ENCODE measurements around the gene CYP2B6.
"Not testable (repeated sequence)": the region's sequence is repeated elsewhere in the genome, so short reads cannot be mapped to it uniquely, and the experiment has no call there.

CYP2B6 gene

GRCh38 chr19:41029524-41030432 is 38.7 kb downstream of the CYP2B6 start:
- H3K9ac ChIP-seq (ENCODE audit: low read depth, low read length, poor library complexity, severe bottlenecking): no peak overlapping the region
- no peaks in the 10 kb centered on the region for H3K79me2 ChIP-seq (ENCODE audit: insufficient read depth, low read length)
- TF ChIP-seq EZH2phosphoT487 (IDR thresholded peaks at IDR 0.05; ENCODE audit: borderline replicate concordance): no peak
- no peak for TF ChIP-seq CTCF (conservative IDR thresholded peaks at IDR 0.05; ENCODE audit: low read length)
- no peaks in the 10 kb centered on the region for H3K4me1 ChIP-seq (ENCODE audit: insufficient read depth, low read length, poor library complexity, severe bottlenecking)
- H3K9me2 ChIP-seq (replicated peaks; ENCODE audit: low read depth, low read length): no peaks in the 10 kb centered on the region
- no peak overlapping the region for H2AFZ ChIP-seq (ENCODE audit: low read length)
- H3F3A ChIP-seq (ENCODE audit: low read depth): no peaks in the 10 kb centered on the region
- no peaks in the 10 kb centered on the region for H3K27me3 ChIP-seq (ENCODE audit: insufficient read depth, low read length, poor library complexity, severe bottlenecking)
- H3K9me3 ChIP-seq (ENCODE audit: insufficient read depth, low read depth, low read length): no peaks in the 10 kb centered on the region
- no peak overlapping the region for H3K4me3 ChIP-seq (ENCODE audit: low read length, poor library complexity, severe bottlenecking)
- no peaks in the 10 kb centered on the region for H4K20me1 ChIP-seq (ENCODE audit: insufficient read depth, low read length, poor library complexity, severe bottlenecking)
- H3K36me3 ChIP-seq (ENCODE audit: insufficient read depth, low read length): no peaks in the 10 kb centered on the region
- H3K4me2 ChIP-seq (ENCODE audit: low read depth, low read length, poor library complexity, severe bottlenecking): no peak overlapping the region

GRCh38 chr19:41030651-41031050 is 39.6 kb downstream of the CYP2B6 start:
- Histone ChIP-seq H3K27me3 (ENCODE audit: insufficient read depth, low read length, poor library complexity, severe bottlenecking) (no peaks in the 10 kb centered on the region), H3F3A (ENCODE audit: low read depth) (no peaks in the 10 kb centered on the region), H2AFZ (ENCODE audit: low read length) (no peak overlapping the region), H3K9me3 (ENCODE audit: insufficient read depth, low read depth, low read length) (no peaks in the 10 kb centered on the region), H3K9ac (ENCODE audit: low read depth, low read length, poor library complexity, severe bottlenecking) (no peak overlapping the region), H3K4me1 (ENCODE audit: insufficient read depth, low read length, poor library complexity, severe bottlenecking) (no peaks in the 10 kb centered on the region), H3K36me3 (ENCODE audit: insufficient read depth, low read length) (no peaks in the 10 kb centered on the region), H4K20me1 (ENCODE audit: insufficient read depth, low read length, poor library complexity, severe bottlenecking) (no peaks in the 10 kb centered on the region), H3K4me3 (ENCODE audit: low read length, poor library complexity, severe bottlenecking) (no peak overlapping the region), H3K79me2 (ENCODE audit: insufficient read depth, low read length) (no peaks in the 10 kb centered on the region), H3K9me2 (replicated peaks; ENCODE audit: low read depth, low read length) (no peaks in the 10 kb centered on the region), H3K4me2 (ENCODE audit: low read depth, low read length, poor library complexity, severe bottlenecking) (no peak overlapping the region)
- TF ChIP-seq EZH2phosphoT487 (IDR thresholded peaks at IDR 0.05; ENCODE audit: borderline replicate concordance) (no peak), CTCF (conservative IDR thresholded peaks at IDR 0.05; ENCODE audit: low read length) (no peak)

GRCh38 chr19:41031916-41032315 is 40.8 kb downstream of the CYP2B6 start:
- Histone ChIP-seq H4K20me1 (ENCODE audit: insufficient read depth, low read length, poor library complexity, severe bottlenecking) (no peaks in the 10 kb centered on the region), H3K9me3 (ENCODE audit: insufficient read depth, low read depth, low read length) (no peaks in the 10 kb centered on the region), H3K4me3 (ENCODE audit: low read length, poor library complexity, severe bottlenecking) (no peak overlapping the region), H3K4me2 (ENCODE audit: low read depth, low read length, poor library complexity, severe bottlenecking) (no peak overlapping the region), H3K36me3 (ENCODE audit: insufficient read depth, low read length) (no peaks in the 10 kb centered on the region), H3K9ac (ENCODE audit: low read depth, low read length, poor library complexity, severe bottlenecking) (no peak overlapping the region), H3K79me2 (ENCODE audit: insufficient read depth, low read length) (no peaks in the 10 kb centered on the region), H2AFZ (ENCODE audit: low read length) (no peak overlapping the region), H3K4me1 (ENCODE audit: insufficient read depth, low read length, poor library complexity, severe bottlenecking) (no peaks in the 10 kb centered on the region), H3K27me3 (ENCODE audit: insufficient read depth, low read length, poor library complexity, severe bottlenecking) (no peaks in the 10 kb centered on the region), H3F3A (ENCODE audit: low read depth) (no peaks in the 10 kb centered on the region), H3K9me2 (replicated peaks; ENCODE audit: low read depth, low read length) (no peaks in the 10 kb centered on the region)
- TF ChIP-seq EZH2phosphoT487 (IDR thresholded peaks at IDR 0.05; ENCODE audit: borderline replicate concordance) (no peak), CTCF (conservative IDR thresholded peaks at IDR 0.05; ENCODE audit: low read length) (no peak)

- H3K9me3 ChIP-seq (ENCODE audit: insufficient read depth, low read depth, low read length); H3K4me2 ChIP-seq (ENCODE audit: low read depth, low read length, poor library complexity, severe bottlenecking); H3F3A ChIP-seq (ENCODE audit: low read depth); H3K9me2 ChIP-seq (replicated peaks; ENCODE audit: low read depth, low read length); H4K20me1 ChIP-seq (ENCODE audit: insufficient read depth, low read length, poor library complexity, severe bottlenecking); H3K79me2 ChIP-seq (ENCODE audit: insufficient read depth, low read length); H3K9ac ChIP-seq (ENCODE audit: low read depth, low read length, poor library complexity, severe bottlenecking); H3K36me3 ChIP-seq (ENCODE audit: insufficient read depth, low read length); H3K4me3 ChIP-seq (ENCODE audit: low read length, poor library complexity, severe bottlenecking); H3K4me1 ChIP-seq (ENCODE audit: insufficient read depth, low read length, poor library complexity, severe bottlenecking); H3K27me3 ChIP-seq (ENCODE audit: insufficient read depth, low read length, poor library complexity, severe bottlenecking); H2AFZ ChIP-seq (ENCODE audit: low read length): not testable (repeated sequence)
Measured at GRCh38 chr19:41033324-41033723, 42.2 kb downstream of the CYP2B6 start.

All from Loucy (cell line).